Measurements from ENCODE around the gene SCT. TPM values are rescaled to one million over a fixed set of nuclear protein-coding genes. Genes with fewer than 3 reads are reported as not detected.
"Not testable (repeated sequence)": the region's sequence is repeated elsewhere in the genome, so short reads cannot be mapped to it uniquely, and the experiment has no call there.

SCT gene
- total RNA-seq, 4 donors from 2014 or later = 12.6 TPM; not detected in 3

- H3K36me3 ChIP-seq = peaks cover 0 to 21% (median 0%) of the 10 kb centered on the region in 3 donors
- DNase-seq = peak in 1 of 3 donors; percentile 52
These were observed 29.9 kb upstream of the SCT start for GRCh38 chr11:656866-657265.

GRCh38 chr11:656426-656825 is 29.4 kb upstream of the SCT start:
- H3K4me3 ChIP-seq = no peak overlapping the region
- DNase-seq = no peak
- H3K9me3 ChIP-seq = no peaks in the 10 kb centered on the region
- TF ChIP-seq POLR2A (IDR thresholded peaks at IDR 0.05) (no peak), CTCF (IDR thresholded peaks at IDR 0.05) (no peak)
- H3K4me1 ChIP-seq = peaks cover 0 to 53% (median 7%) of the 10 kb centered on the region in 4 donors
- H3K36me3 ChIP-seq = peaks cover 0 to 24% (median 0%) of the 10 kb centered on the region in 3 donors
- peak overlapping the region in 3 of 4 donors; percentile 47 to 84 (median 59) for H3K27ac ChIP-seq
- no peaks in the 10 kb centered on the region for H3K27me3 ChIP-seq

More at GRCh38 chr11:656866-657265, 29.9 kb upstream of the SCT start:
- TF ChIP-seq CTCF (IDR thresholded peaks at IDR 0.05) (no peak), POLR2A (IDR thresholded peaks at IDR 0.05) (no peak)
- H3K4me1 ChIP-seq = peaks cover 0 to 53% (median 7%) of the 10 kb centered on the region in 4 donors
- H3K27ac ChIP-seq = peak overlapping the region in 3 of 4 donors; percentile 47 to 89 (median 84)
- no peaks in the 10 kb centered on the region for H3K9me3 ChIP-seq
- H3K4me3 ChIP-seq = no peak overlapping the region
- H3K27me3 ChIP-seq = no peaks in the 10 kb centered on the region

- Histone ChIP-seq H3K27ac (peak overlapping the region in 3 of 4 donors; percentile 51 to 90 (median 84)), H3K36me3 (peaks cover 0 to 29% (median 0%) of the 10 kb centered on the region in 3 donors), H3K4me1 (peaks cover 0 to 53% (median 7%) of the 10 kb centered on the region in 4 donors), H3K9me3 (no peaks in the 10 kb centered on the region), H3K27me3 (no peaks in the 10 kb centered on the region), H3K4me3 (peak overlapping the region in 2 of 4 donors; percentile 5 to 30)
- peak in 2 of 3 donors; percentile 59 to 66 for DNase-seq
- TF ChIP-seq POLR2A (IDR thresholded peaks at IDR 0.05) = no peak
- no peak for TF ChIP-seq CTCF (IDR thresholded peaks at IDR 0.05)
These were observed 28.2 kb upstream of the SCT start for GRCh38 chr11:655036-655726.

- H3K9me3 ChIP-seq, H3K27me3 ChIP-seq: not testable (repeated sequence)
- Histone ChIP-seq H3K27ac (peak overlapping the region in 3 of 4 donors; percentile 51 to 90 (median 84)), H3K4me3 (peak overlapping the region in 2 of 4 donors; percentile 5 to 30), H3K36me3 (peaks cover 0 to 24% (median 0%) of the 10 kb centered on the region in 3 donors), H3K4me1 (peaks cover 0 to 48% (median 7%) of the 10 kb centered on the region in 4 donors)
- peak in 2 of 3 donors; percentile 65 to 66 for DNase-seq
These were observed 27.5 kb upstream of the SCT start for GRCh38 chr11:654444-654843.

- H3K4me3 ChIP-seq = no peak overlapping the region
- no peaks in the 10 kb centered on the region for H3K9me3 ChIP-seq
- TF ChIP-seq POLR2A (IDR thresholded peaks at IDR 0.05) (no peak), CTCF (IDR thresholded peaks at IDR 0.05) (no peak)
- H3K27me3 ChIP-seq = no peaks in the 10 kb centered on the region
- H3K36me3 ChIP-seq = peaks cover 0 to 21% (median 0%) of the 10 kb centered on the region in 3 donors
- H3K4me1 ChIP-seq = peaks cover 0 to 42% (median 7%) of the 10 kb centered on the region in 4 donors
- no peak for DNase-seq
- H3K27ac ChIP-seq = peak overlapping the region in 3 of 4 donors; percentile 32 to 84 (median 49)
These were observed 26.9 kb upstream of the SCT start for GRCh38 chr11:653837-654236.

- Histone ChIP-seq H3K36me3 (peaks cover 0 to 21% (median 0%) of the 10 kb centered on the region in 3 donors), H3K4me1 (peaks cover 0 to 37% (median 7%) of the 10 kb centered on the region in 4 donors)
- not testable (repeated sequence) for H3K4me3 ChIP-seq, H3K9me3 ChIP-seq, DNase-seq, H3K27me3 ChIP-seq, H3K27ac ChIP-seq
These were observed 26.2 kb upstream of the SCT start for GRCh38 chr11:653136-653535.

Measured in Peyer's patch (tissue), 4 donors.